ENCODE data around the gene RUNX1. TPM values are rescaled to one million over a fixed set of nuclear protein-coding genes. Genes with fewer than 3 reads are reported as not detected.

The RUNX1 gene
- total and polyA plus RNA-seq, 2 of the 13 experiments (the other 11 are each of a cell fraction or from before 2014, with no cell fraction given) = 5.4 to 6.4 TPM

DNA sequence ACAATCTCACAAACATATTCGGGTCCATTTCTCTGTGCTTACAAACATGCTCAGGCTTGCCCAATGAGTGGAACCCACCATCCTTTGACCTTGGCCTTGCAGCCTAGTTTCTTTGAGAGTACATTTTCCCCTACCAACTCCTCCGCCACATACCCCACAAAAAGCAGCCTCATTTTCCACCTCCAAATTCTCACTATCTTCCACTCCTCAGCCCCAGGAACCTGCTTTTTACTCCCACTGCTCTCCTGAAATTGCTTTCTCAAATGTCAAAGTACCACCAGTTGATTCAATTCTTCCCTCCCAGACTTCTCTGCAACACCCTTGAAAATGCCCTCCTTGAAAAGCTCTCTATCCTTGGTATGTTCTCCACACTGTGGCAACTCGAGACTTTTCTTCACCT, 103.8 kb downstream of the RUNX1 start:
- ChIA-PET POLR2A (no interaction called here), CTCF (ENCODE audit: low intra/inter-chr PET ratio, low total read pairs) (no interaction called here)
- intact Hi-C loops (cut with micrococcal nuclease; ENCODE audit: unreplicated experiment) = no loop called here
- DNase-seq (ENCODE audit: low spot score) (no peak), FAIRE-seq (no peak), ATAC-seq (no peak)
- Histone ChIP-seq H3K9me3 (ENCODE audit: low read length) (no peaks in the 10 kb centered on the region), H3K4me3 (replicated peaks in 1 of 3; ENCODE audit: insufficient read depth in 1 of 3, low read depth in 2 of 3, low read length in 3 of 3) (no peak overlapping the region), H4K20me1 (ENCODE audit: insufficient read depth, low read length) (no peaks in the 10 kb centered on the region), H2AFZ (ENCODE audit: low read length) (no peak overlapping the region), H3K79me2 (ENCODE audit: insufficient read depth, low read length) (no peaks in the 10 kb centered on the region), H3K27ac (ENCODE audit: extremely low read length, insufficient read depth, low read length) (no peak overlapping the region), H3K4me1 (ENCODE audit: insufficient read depth, low read length) (peaks cover 21% of the 10 kb centered on the region), H3K4me2 (ENCODE audit: low read depth, low read length) (no peak overlapping the region), H3K36me3 (replicated peaks in 1 of 2; ENCODE audit: control insufficient read depth in 1 of 2, insufficient read depth in 2 of 2, low read length in 2 of 2) (no peaks in the 10 kb centered on the region), H3K27me3 (ENCODE audit: control insufficient read depth in 1 of 2, insufficient read depth in 2 of 2, low read length in 2 of 2) (no peaks in the 10 kb centered on the region), H3K9ac (ENCODE audit: insufficient read depth, low read depth, low read length) (no peak overlapping the region)
- in situ Hi-C loops (cut with HindIII; ENCODE audit: extremely low pct_ligation_motif_present, low pct_unique_long_range_greater_than_20kb) = no loop called here
- WGBS (ENCODE audit: low lambda C conversion rate) = 83% methylated on average over 3 of the region's 3 CpGs
- no TSS peak for BruUV-seq (replicated peaks)
- TF ChIP-seq ZFP82 (CRISPR knock-in tag; IDR thresholded peaks at IDR 0.05; ENCODE audit: borderline replicate concordance) (no peak), JDP2 (CRISPR knock-in tag; IDR thresholded peaks at IDR 0.05; ENCODE audit: borderline replicate concordance) (no peak), PPARG (CRISPR knock-in tag; conservative IDR thresholded peaks at IDR 0.05) (no peak), NFKB2 (CRISPR knock-in tag; IDR thresholded peaks at IDR 0.05; ENCODE audit: borderline replicate concordance) (no peak), SP5 (CRISPR knock-in tag; IDR thresholded peaks at IDR 0.05; ENCODE audit: borderline replicate concordance, low read depth) (no peak), ZNF562 (CRISPR knock-in tag; IDR thresholded peaks at IDR 0.05; ENCODE audit: borderline replicate concordance) (no peak), SIX4 (CRISPR knock-in tag; IDR thresholded peaks at IDR 0.05) (no peak), CBX2 (IDR thresholded peaks at IDR 0.05; ENCODE audit: low read depth, low read length) (no peak), CBX2 (CRISPR knock-in tag; IDR thresholded peaks at IDR 0.05; ENCODE audit: low read depth) (no peak)
- TF ChIP-seq, protein P1, sequence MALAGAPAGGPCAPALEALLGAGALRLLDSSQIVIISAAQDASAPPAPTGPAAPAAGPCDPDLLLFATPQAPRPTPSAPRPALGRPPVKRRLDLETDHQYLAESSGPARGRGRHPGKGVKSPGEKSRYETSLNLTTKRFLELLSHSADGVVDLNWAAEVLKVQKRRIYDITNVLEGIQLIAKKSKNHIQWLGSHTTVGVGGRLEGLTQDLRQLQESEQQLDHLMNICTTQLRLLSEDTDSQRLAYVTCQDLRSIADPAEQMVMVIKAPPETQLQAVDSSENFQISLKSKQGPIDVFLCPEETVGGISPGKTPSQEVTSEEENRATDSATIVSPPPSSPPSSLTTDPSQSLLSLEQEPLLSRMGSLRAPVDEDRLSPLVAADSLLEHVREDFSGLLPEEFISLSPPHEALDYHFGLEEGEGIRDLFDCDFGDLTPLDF (CRISPR knock-in tag; IDR thresholded peaks at IDR 0.05) = no peak

Measured in HepG2 (cell line).